Tibial nerve (tissue), 4 donors: Measurements from ENCODE around the gene PCK2.

Source experiments
- CTCF ChIP-seq, 5 experiments: fragments of 200-600 bp in 3 of 5; fragments of 450-650 bp in 2 of 5; sonication (generic) in 3 of 5; IDR thresholded peaks; one replicate each; pipeline ENCODE4 v1.5.1; 2016 to 2019; ENCODE audit warnings: antibody characterized with exemption in 5 of 5, mild to moderate bottlenecking in 3 of 5, moderate library complexity in 2 of 5
- EP300 ChIP-seq, 2 donors: sonication (generic); formaldehyde crosslinking; IDR thresholded peaks; one replicate each; pipeline ENCODE4 v1.6.1; 2017; ENCODE audit warnings: antibody characterized with exemption in 2 of 2, mild to moderate bottlenecking in 1 of 2
- POLR2A ChIP-seq, 2 donors: fragments of 450-650 bp; IDR thresholded peaks; one replicate each; pipeline ENCODE4 v1.6.1; 2017; ENCODE audit warnings: antibody characterized with exemption in 2 of 2, mild to moderate bottlenecking in 2 of 2, moderate library complexity in 2 of 2

GRCh38 chr14:24117179-24117578 is 23.1 kb downstream of the PCK2 start:
- TF ChIP-seq POLR2A (IDR thresholded peaks at IDR 0.05) = no peak
- no peak for TF ChIP-seq CTCF (IDR thresholded peaks at IDR 0.05)
- TF ChIP-seq EP300 (IDR thresholded peaks at IDR 0.05) = no peak
